ENCODE data around the gene SHH. TPM values are rescaled to one million over a fixed set of nuclear protein-coding genes. Genes with fewer than 3 reads are reported as not detected.
A peak's percentile ranks its signal among the peaks of the same experiment; 100 is the strongest.
"Not testable (repeated sequence)": the region's sequence is repeated elsewhere in the genome, so short reads cannot be mapped to it uniquely, and the experiment has no call there.

Gene SHH
- total RNA-seq, 1 experiment from 2014 or later = 22.9 TPM

DNA sequence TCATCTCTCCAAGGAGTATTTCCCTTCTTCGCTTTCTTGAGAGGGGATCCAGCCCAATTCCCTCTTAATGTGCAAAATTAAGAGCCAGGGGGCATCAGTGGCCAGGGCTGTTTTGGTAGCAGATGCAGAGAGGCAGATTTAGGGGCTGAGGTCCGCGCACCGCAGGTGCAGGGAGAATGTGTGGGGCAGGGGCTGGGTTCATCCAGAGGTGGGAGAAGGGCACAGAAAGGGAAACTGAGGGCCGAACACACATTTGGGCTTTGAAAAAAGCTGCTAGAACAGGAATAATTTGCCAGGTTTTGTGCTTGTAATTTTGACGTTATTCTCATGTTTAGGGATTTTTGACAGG lies 6.5 kb upstream of the SHH start:
- intact Hi-C loops (cut with micrococcal nuclease; ENCODE audit: unreplicated experiment) (loop anchor here (10.0 kb wide), 1 partner anchor 316 kb away; no protein-coding TSS in a partner anchor), in situ Hi-C loops (cut with HindIII; ENCODE audit: low pct_unique_long_range_greater_than_20kb, low sequenced_read_pairs) (no loop called here)
- no peaks in the 10 kb centered on the region for H3K36me3 ChIP-seq (ENCODE audit: control insufficient read depth, insufficient read depth, low read length)
- ChIA-PET CTCF (no interaction called here), POLR2A (no interaction called here)
- no peaks in the 10 kb centered on the region for H3K9me3 ChIP-seq (ENCODE audit: control insufficient read depth, insufficient read depth, low read depth, low read length)
- H3K27ac ChIP-seq (ENCODE audit: low read length) = peak overlapping the region; percentile 54; the same call in 1 of the 2 replicates
- no peaks in the 10 kb centered on the region for H3K27me3 ChIP-seq (ENCODE audit: control insufficient read depth, insufficient read depth, low read length)
- TF ChIP-seq, protein P1, sequence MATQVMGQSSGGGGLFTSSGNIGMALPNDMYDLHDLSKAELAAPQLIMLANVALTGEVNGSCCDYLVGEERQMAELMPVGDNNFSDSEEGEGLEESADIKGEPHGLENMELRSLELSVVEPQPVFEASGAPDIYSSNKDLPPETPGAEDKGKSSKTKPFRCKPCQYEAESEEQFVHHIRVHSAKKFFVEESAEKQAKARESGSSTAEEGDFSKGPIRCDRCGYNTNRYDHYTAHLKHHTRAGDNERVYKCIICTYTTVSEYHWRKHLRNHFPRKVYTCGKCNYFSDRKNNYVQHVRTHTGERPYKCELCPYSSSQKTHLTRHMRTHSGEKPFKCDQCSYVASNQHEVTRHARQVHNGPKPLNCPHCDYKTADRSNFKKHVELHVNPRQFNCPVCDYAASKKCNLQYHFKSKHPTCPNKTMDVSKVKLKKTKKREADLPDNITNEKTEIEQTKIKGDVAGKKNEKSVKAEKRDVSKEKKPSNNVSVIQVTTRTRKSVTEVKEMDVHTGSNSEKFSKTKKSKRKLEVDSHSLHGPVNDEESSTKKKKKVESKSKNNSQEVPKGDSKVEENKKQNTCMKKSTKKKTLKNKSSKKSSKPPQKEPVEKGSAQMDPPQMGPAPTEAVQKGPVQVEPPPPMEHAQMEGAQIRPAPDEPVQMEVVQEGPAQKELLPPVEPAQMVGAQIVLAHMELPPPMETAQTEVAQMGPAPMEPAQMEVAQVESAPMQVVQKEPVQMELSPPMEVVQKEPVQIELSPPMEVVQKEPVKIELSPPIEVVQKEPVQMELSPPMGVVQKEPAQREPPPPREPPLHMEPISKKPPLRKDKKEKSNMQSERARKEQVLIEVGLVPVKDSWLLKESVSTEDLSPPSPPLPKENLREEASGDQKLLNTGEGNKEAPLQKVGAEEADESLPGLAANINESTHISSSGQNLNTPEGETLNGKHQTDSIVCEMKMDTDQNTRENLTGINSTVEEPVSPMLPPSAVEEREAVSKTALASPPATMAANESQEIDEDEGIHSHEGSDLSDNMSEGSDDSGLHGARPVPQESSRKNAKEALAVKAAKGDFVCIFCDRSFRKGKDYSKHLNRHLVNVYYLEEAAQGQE (IDR thresholded peaks at IDR 0.05; ENCODE audit: insufficient read depth in 1 of 2, low read depth in 2 of 2, low read length in 1 of 2) = no peak
- TF ChIP-seq TCF7L2 (IDR thresholded peaks at IDR 0.05; ENCODE audit: low read depth, low read length) = no peak
- TF ChIP-seq POLR2AphosphoS5 (IDR thresholded peaks at IDR 0.05; ENCODE audit: low read depth, low read length) = no peak
- DNase-seq (ENCODE audit: low read depth, low spot score) (no peak), ATAC-seq (no peak)
- no TSS peak for BruUV-seq (replicated peaks)
- no peak overlapping the region for H3K4me3 ChIP-seq (ENCODE audit: low read depth in 2 of 2, low read length in 2 of 2)
- H3K4me1 ChIP-seq (ENCODE audit: control insufficient read depth, insufficient read depth, low read length) = peaks cover 23% of the 10 kb centered on the region

DNA sequence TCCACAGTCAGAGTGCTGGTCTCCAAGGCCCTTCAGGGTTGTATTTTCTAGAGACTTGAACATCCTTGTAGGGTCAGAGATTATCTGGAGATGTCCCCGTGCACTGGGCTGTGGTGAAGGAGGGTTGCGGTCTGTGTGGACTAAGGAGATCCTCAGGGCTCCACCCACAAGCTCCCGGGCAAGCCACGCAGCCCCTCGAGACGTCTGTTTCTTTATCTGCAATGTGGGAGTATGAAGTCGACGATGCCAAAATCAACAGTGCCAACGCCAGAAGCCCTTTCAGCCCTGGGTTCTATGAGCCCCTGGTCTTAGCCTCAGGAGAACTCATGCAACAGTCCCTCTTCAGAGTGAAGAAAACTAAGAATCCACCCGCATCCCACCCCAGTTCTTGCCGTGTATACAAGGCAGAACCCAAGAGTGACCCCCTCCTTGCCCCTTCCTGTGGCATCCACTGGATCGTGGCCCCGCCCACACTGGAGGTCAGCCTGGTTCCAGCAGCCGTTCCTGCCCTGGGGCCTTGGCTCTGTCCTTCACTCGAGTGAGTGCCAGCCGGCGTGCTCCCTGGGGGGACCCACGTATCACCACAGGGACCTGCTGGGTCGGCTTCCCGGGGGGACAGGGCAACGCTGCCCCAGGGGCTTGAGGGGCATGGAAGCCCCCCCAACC lies 6.0 kb upstream of the SHH start:
- no peak overlapping the region for H3K4me3 ChIP-seq (ENCODE audit: low read depth in 2 of 2, low read length in 2 of 2)
- no TSS peak for BruUV-seq (replicated peaks)
- no peaks in the 10 kb centered on the region for H3K9me3 ChIP-seq (ENCODE audit: control insufficient read depth, insufficient read depth, low read depth, low read length)
- H3K4me1 ChIP-seq (ENCODE audit: control insufficient read depth, insufficient read depth, low read length) = peaks cover 26% of the 10 kb centered on the region
- H3K27ac ChIP-seq (ENCODE audit: low read length) = peak overlapping the region; percentile 54; the same call in 1 of the 2 replicates
- no peaks in the 10 kb centered on the region for H3K36me3 ChIP-seq (ENCODE audit: control insufficient read depth, insufficient read depth, low read length)
- TF ChIP-seq, protein P2, sequence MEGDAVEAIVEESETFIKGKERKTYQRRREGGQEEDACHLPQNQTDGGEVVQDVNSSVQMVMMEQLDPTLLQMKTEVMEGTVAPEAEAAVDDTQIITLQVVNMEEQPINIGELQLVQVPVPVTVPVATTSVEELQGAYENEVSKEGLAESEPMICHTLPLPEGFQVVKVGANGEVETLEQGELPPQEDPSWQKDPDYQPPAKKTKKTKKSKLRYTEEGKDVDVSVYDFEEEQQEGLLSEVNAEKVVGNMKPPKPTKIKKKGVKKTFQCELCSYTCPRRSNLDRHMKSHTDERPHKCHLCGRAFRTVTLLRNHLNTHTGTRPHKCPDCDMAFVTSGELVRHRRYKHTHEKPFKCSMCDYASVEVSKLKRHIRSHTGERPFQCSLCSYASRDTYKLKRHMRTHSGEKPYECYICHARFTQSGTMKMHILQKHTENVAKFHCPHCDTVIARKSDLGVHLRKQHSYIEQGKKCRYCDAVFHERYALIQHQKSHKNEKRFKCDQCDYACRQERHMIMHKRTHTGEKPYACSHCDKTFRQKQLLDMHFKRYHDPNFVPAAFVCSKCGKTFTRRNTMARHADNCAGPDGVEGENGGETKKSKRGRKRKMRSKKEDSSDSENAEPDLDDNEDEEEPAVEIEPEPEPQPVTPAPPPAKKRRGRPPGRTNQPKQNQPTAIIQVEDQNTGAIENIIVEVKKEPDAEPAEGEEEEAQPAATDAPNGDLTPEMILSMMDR (IDR thresholded peaks at IDR 0.05) = no peak
- TF ChIP-seq TCF7L2 (IDR thresholded peaks at IDR 0.05; ENCODE audit: low read depth, low read length) (no peak), SIN3A (IDR thresholded peaks at IDR 0.05; ENCODE audit: borderline replicate concordance, insufficient read depth, low read depth, low read length) (no peak), POLR2AphosphoS5 (IDR thresholded peaks at IDR 0.05; ENCODE audit: low read depth, low read length) (no peak)
- TF ChIP-seq, protein P1 (IDR thresholded peaks at IDR 0.05; ENCODE audit: insufficient read depth in 1 of 2, low read depth in 2 of 2, low read length in 1 of 2) = no peak
- no peak for ATAC-seq
- no peaks in the 10 kb centered on the region for H3K27me3 ChIP-seq (ENCODE audit: control insufficient read depth, insufficient read depth, low read length)
- no peak for DNase-seq (ENCODE audit: low read depth, low spot score)
- intact Hi-C loops (cut with micrococcal nuclease; ENCODE audit: unreplicated experiment) (loop anchor here (10.0 kb wide), 1 partner anchor 317 kb away; no protein-coding TSS in a partner anchor), in situ Hi-C loops (cut with HindIII; ENCODE audit: low pct_unique_long_range_greater_than_20kb, low sequenced_read_pairs) (no loop called here)
- CTCF ChIA-PET = no interaction called here
- POLR2A ChIA-PET = no interaction called here

DNA sequence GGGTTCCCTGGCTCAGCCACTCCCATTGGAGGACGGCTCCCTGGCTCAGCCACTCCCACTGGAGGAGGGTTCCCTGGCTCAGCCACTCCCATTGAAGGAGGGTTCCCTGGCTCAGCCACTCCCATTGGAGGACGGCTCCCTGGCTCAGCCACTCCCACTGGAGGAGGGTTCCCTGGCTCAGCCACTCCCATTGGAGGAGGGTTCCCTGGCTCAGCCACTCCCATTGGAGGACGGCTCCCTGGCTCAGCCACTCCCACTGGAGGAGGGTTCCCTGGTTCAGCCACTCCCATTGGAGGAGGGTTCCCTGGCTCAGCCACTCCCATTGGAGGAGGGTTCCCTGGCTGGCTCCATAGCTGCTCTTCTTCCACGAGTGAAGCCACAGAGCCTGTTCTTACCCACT lies 5.3 kb upstream of the SHH start:
- POLR2A ChIA-PET; ATAC-seq; BruUV-seq (replicated peaks); H3K9me3 ChIP-seq (ENCODE audit: control insufficient read depth, insufficient read depth, low read depth, low read length); in situ Hi-C loops (cut with HindIII; ENCODE audit: low pct_unique_long_range_greater_than_20kb, low sequenced_read_pairs); H3K36me3 ChIP-seq (ENCODE audit: control insufficient read depth, insufficient read depth, low read length); H3K4me3 ChIP-seq (ENCODE audit: low read depth in 2 of 2, low read length in 2 of 2); H3K27me3 ChIP-seq (ENCODE audit: control insufficient read depth, insufficient read depth, low read length); DNase-seq (ENCODE audit: low read depth, low spot score): not testable (repeated sequence)
- CTCF ChIA-PET = interaction anchor here (0.5 kb wide), 1 partner anchor 49 kb away, joined by 3 read pairs; no protein-coding TSS in a partner anchor
- H3K4me1 ChIP-seq (ENCODE audit: control insufficient read depth, insufficient read depth, low read length) = peaks cover 29% of the 10 kb centered on the region
- peak overlapping the region; percentile 54; the same call in 1 of the 2 replicates for H3K27ac ChIP-seq (ENCODE audit: low read length)
- intact Hi-C loops (cut with micrococcal nuclease; ENCODE audit: unreplicated experiment) = loop anchor here (10.0 kb wide), 1 partner anchor 317 kb away; no protein-coding TSS in a partner anchor

Data from Panc1 (cell line).